Measurements from ENCODE around the gene RBBP6. TPM values are rescaled to one million over a fixed set of nuclear protein-coding genes. Genes with fewer than 3 reads are reported as not detected.

RBBP6 gene
- total RNA-seq, 1 donor from 2014 or later = 81.0 TPM

GRCh38 chr16:24525970-24526559 lies 13.3 kb upstream of the RBBP6 start:
- H3K4me1 Mint-ChIP-seq = no peaks in the 10 kb centered on the region
- Histone ChIP-seq H3K4me1 (no peaks in the 10 kb centered on the region), H3K9ac (no peak overlapping the region), H3K79me2 (ENCODE audit: low read depth) (no peaks in the 10 kb centered on the region), H3K36me3 (no peaks in the 10 kb centered on the region), H3K27ac (no peak overlapping the region), H2AFZ (replicated peaks) (no peak overlapping the region), H3F3A (ENCODE audit: low read depth) (no peaks in the 10 kb centered on the region), H3K4me3 (no peak overlapping the region), H3K9me3 (ENCODE audit: low read depth) (no peaks in the 10 kb centered on the region), H3K27me3 (no peaks in the 10 kb centered on the region), H3K4me2 (no peak overlapping the region), H4K20me1 (ENCODE audit: low read depth) (no peaks in the 10 kb centered on the region)
- H3K9me3 Mint-ChIP-seq = no peaks in the 10 kb centered on the region
- H3K27ac Mint-ChIP-seq = no peak overlapping the region
- no peak overlapping the region for H3K4me3 Mint-ChIP-seq
- H3K27me3 Mint-ChIP-seq (ENCODE audit: insufficient read depth, low read depth) = no peaks in the 10 kb centered on the region
- no peak for DNase-seq (ENCODE audit: low spot score)
- H3K36me3 Mint-ChIP-seq = no peaks in the 10 kb centered on the region
- TF ChIP-seq EZH2phosphoT487 (IDR thresholded peaks at IDR 0.05) = no peak
- no peak for TF ChIP-seq EZH2 (IDR thresholded peaks at IDR 0.05)

- Histone ChIP-seq H3K9me3 (ENCODE audit: low read depth) (no peaks in the 10 kb centered on the region), H3K79me2 (ENCODE audit: low read depth) (no peaks in the 10 kb centered on the region), H2AFZ (replicated peaks) (no peak overlapping the region), H4K20me1 (ENCODE audit: low read depth) (no peaks in the 10 kb centered on the region), H3K4me1 (no peaks in the 10 kb centered on the region), H3K9ac (no peak overlapping the region), H3K4me3 (no peak overlapping the region), H3K27ac (no peak overlapping the region), H3K4me2 (no peak overlapping the region), H3K36me3 (no peaks in the 10 kb centered on the region), H3F3A (ENCODE audit: low read depth) (no peaks in the 10 kb centered on the region), H3K27me3 (no peaks in the 10 kb centered on the region)
- no peaks in the 10 kb centered on the region for H3K27me3 Mint-ChIP-seq (ENCODE audit: insufficient read depth, low read depth)
- H3K9me3 Mint-ChIP-seq = no peaks in the 10 kb centered on the region
- DNase-seq (ENCODE audit: low spot score) = no peak
- H3K4me3 Mint-ChIP-seq = no peak overlapping the region
- H3K4me1 Mint-ChIP-seq = no peaks in the 10 kb centered on the region
- TF ChIP-seq EZH2phosphoT487 (IDR thresholded peaks at IDR 0.05) = no peak
- no peak for TF ChIP-seq EZH2 (IDR thresholded peaks at IDR 0.05)
- TF ChIP-seq, protein P1, sequence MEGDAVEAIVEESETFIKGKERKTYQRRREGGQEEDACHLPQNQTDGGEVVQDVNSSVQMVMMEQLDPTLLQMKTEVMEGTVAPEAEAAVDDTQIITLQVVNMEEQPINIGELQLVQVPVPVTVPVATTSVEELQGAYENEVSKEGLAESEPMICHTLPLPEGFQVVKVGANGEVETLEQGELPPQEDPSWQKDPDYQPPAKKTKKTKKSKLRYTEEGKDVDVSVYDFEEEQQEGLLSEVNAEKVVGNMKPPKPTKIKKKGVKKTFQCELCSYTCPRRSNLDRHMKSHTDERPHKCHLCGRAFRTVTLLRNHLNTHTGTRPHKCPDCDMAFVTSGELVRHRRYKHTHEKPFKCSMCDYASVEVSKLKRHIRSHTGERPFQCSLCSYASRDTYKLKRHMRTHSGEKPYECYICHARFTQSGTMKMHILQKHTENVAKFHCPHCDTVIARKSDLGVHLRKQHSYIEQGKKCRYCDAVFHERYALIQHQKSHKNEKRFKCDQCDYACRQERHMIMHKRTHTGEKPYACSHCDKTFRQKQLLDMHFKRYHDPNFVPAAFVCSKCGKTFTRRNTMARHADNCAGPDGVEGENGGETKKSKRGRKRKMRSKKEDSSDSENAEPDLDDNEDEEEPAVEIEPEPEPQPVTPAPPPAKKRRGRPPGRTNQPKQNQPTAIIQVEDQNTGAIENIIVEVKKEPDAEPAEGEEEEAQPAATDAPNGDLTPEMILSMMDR (IDR thresholded peaks at IDR 0.05) = no peak
- H3K36me3 Mint-ChIP-seq = no peaks in the 10 kb centered on the region
- H3K27ac Mint-ChIP-seq = no peak overlapping the region
Measured at GRCh38 chr16:24526701-24527495, 12.5 kb upstream of the RBBP6 start.

DNA sequence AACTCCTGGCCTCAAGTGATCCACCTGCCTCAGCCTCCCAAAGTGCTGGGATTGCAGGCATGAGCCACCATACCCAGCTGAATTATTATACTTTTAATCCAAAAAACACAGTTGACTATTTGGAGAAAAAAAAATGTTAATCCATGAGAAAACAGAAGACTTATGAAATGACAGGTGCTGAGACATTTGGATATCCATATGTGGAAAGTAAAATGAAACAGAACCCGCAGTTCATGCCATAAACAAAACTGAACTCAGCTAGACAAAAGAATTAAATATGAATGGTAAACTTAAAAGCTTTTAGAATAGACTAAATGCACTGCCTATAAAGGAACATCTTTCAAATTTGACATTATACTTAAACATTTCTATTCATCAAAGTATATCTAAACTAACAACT lies 8.2 kb upstream of the RBBP6 start:
- H3K4me3 Mint-ChIP-seq = no peak overlapping the region
- Histone ChIP-seq H3K9me3 (ENCODE audit: low read depth) (no peaks in the 10 kb centered on the region), H3K9ac (no peak overlapping the region), H3F3A (ENCODE audit: low read depth) (no peaks in the 10 kb centered on the region), H3K4me1 (no peaks in the 10 kb centered on the region), H3K36me3 (no peaks in the 10 kb centered on the region), H3K27me3 (no peaks in the 10 kb centered on the region), H4K20me1 (ENCODE audit: low read depth) (no peaks in the 10 kb centered on the region), H3K4me2 (no peak overlapping the region), H3K79me2 (ENCODE audit: low read depth) (no peaks in the 10 kb centered on the region), H3K4me3 (no peak overlapping the region), H2AFZ (replicated peaks) (no peak overlapping the region), H3K27ac (no peak overlapping the region)
- TF ChIP-seq, protein P1 (IDR thresholded peaks at IDR 0.05) = no peak
- TF ChIP-seq EZH2phosphoT487 (IDR thresholded peaks at IDR 0.05) (no peak), EZH2 (IDR thresholded peaks at IDR 0.05) (no peak)
- no peaks in the 10 kb centered on the region for H3K27me3 Mint-ChIP-seq (ENCODE audit: insufficient read depth, low read depth)
- no peaks in the 10 kb centered on the region for H3K4me1 Mint-ChIP-seq
- no peaks in the 10 kb centered on the region for H3K36me3 Mint-ChIP-seq
- no peak overlapping the region for H3K27ac Mint-ChIP-seq
- no peak for DNase-seq (ENCODE audit: low spot score)
- no peaks in the 10 kb centered on the region for H3K9me3 Mint-ChIP-seq

DNA sequence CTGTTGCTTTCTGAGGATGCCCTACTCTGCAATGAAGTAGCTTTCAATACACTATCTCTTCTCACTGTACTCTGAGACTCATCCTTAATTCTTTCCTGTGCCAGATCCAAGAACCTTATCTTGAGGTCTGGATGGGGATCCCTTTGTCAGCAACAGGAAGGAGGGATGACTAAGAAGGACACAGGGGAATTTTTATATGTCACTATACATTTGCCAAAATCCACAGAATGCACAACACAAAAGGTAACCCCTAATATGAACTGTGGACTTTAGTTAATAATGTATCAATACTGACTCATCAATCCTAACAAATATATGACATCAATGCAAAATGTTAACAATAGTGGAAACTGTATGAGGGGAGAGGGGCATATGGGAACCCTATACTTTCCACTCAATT lies 4.7 kb upstream of the RBBP6 start:
- no peaks in the 10 kb centered on the region for H3K9me3 ChIP-seq (ENCODE audit: low read depth)
- H3K4me3 Mint-ChIP-seq = no peak overlapping the region

More for the DNA sequence above, 4.7 kb upstream of the RBBP6 start:
- DNase-seq (ENCODE audit: low spot score) = no peak
- Histone ChIP-seq H4K20me1 (ENCODE audit: low read depth) (no peaks in the 10 kb centered on the region), H3K27ac (no peak overlapping the region), H3K4me3 (no peak overlapping the region), H3K4me2 (no peak overlapping the region), H3K27me3 (no peaks in the 10 kb centered on the region), H3F3A (ENCODE audit: low read depth) (peaks cover 1% of the 10 kb centered on the region), H3K36me3 (no peaks in the 10 kb centered on the region), H3K4me1 (no peaks in the 10 kb centered on the region), H3K9ac (no peak overlapping the region), H2AFZ (replicated peaks) (no peak overlapping the region), H3K79me2 (ENCODE audit: low read depth) (peaks cover 2% of the 10 kb centered on the region)
- Mint-ChIP-seq H3K4me1 (peaks cover 5% of the 10 kb centered on the region), H3K36me3 (no peaks in the 10 kb centered on the region), H3K27ac (no peak overlapping the region), H3K9me3 (no peaks in the 10 kb centered on the region), H3K27me3 (ENCODE audit: insufficient read depth, low read depth) (peaks cover 3% of the 10 kb centered on the region)
- TF ChIP-seq, protein P1 (IDR thresholded peaks at IDR 0.05) = no peak
- TF ChIP-seq EZH2 (IDR thresholded peaks at IDR 0.05) (no peak), EZH2phosphoT487 (IDR thresholded peaks at IDR 0.05) (no peak)
